ENCODE measurements around the gene SUN3. TPM values are rescaled to one million over a fixed set of nuclear protein-coding genes. Genes with fewer than 3 reads are reported as not detected.

Gene SUN3
- total RNA-seq, 1 experiment from 2014 or later, result not detected

DNA sequence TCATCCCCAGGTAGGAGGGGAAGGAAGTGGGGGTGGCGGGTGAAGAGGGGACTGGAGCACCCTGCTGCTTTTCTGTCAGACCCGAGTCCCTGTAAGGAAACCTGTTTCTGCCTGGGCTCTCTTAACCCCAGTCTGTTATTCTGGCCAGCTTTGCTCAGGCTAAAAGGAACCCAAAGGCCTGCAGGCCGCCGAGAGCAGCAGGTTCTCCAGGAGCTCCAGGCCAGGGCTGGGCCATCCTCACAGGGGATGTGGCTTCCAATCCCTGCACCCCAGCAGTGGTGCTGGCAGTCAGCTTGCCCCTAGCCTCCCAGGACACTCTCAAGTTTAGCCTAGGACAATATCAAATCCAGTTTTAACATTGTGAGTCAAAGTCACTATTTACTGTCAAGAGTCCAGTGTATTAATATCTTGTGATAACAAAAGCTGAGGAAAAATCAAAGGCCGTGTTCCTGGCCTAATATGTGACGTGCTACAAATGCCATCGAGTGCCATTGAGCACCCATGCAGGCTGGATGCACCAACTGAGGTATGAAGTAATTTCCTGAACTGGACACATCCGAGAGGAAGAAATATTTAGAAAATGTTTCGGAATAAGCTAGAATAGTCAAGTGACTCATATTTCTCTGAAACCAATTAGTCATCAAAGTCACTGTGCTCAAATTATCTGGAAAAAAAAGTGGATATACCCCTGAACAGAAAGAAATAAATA lies 87.6 kb downstream of the SUN3 start:
- WGBS (ENCODE audit: extremely low coverage, insufficient read length, low lambda C conversion rate), result no CpG with 5 or more reads among the region's 9 CpGs
- no peak overlapping the region for H2BK12ac ChIP-seq (ENCODE audit: insufficient read length, low read depth, low read length)
- no peaks in the 10 kb centered on the region for H3K9me3 ChIP-seq (ENCODE audit: control insufficient read depth, low read depth, low read length)
- Mint-ChIP-seq H3K4me3 (no peak overlapping the region), H3K4me1 (peaks cover 38 to 52% of the 10 kb centered on the region in 2 experiments), H3K27me3 (ENCODE audit: low read depth) (no peaks in the 10 kb centered on the region; the same call in 1 of the 2 replicates), H3K36me3 (ENCODE audit: insufficient read depth in 1 of 3, low read depth in 3 of 3) (no peaks in the 10 kb centered on the region), H3K9me3 (no peaks in the 10 kb centered on the region), H3K27ac (no peak overlapping the region)
- TF ChIP-seq, protein P1, sequence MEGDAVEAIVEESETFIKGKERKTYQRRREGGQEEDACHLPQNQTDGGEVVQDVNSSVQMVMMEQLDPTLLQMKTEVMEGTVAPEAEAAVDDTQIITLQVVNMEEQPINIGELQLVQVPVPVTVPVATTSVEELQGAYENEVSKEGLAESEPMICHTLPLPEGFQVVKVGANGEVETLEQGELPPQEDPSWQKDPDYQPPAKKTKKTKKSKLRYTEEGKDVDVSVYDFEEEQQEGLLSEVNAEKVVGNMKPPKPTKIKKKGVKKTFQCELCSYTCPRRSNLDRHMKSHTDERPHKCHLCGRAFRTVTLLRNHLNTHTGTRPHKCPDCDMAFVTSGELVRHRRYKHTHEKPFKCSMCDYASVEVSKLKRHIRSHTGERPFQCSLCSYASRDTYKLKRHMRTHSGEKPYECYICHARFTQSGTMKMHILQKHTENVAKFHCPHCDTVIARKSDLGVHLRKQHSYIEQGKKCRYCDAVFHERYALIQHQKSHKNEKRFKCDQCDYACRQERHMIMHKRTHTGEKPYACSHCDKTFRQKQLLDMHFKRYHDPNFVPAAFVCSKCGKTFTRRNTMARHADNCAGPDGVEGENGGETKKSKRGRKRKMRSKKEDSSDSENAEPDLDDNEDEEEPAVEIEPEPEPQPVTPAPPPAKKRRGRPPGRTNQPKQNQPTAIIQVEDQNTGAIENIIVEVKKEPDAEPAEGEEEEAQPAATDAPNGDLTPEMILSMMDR (conservative IDR thresholded peaks at IDR 0.05), result no peak
- no peak overlapping the region for H2AK5ac ChIP-seq (ENCODE audit: insufficient read length, low read length)
- no peak overlapping the region for H3K14ac ChIP-seq (ENCODE audit: insufficient read depth, low read length)
- no peak overlapping the region for H3K56ac ChIP-seq (ENCODE audit: insufficient read length, low read depth, low read length)
- H3K79me1 ChIP-seq (ENCODE audit: insufficient read depth, low read depth, low read length, poor library complexity, severe bottlenecking), result no peaks in the 10 kb centered on the region
- H2BK120ac ChIP-seq (ENCODE audit: low read depth, low read length, poor library complexity, severe bottlenecking), result no peak overlapping the region
- no peak overlapping the region for H2AFZ ChIP-seq (ENCODE audit: low read length)
- no peak for DNase-seq
- peaks cover 8% of the 10 kb centered on the region; the same call in 1 of the 2 replicates for H3K4me1 ChIP-seq (ENCODE audit: insufficient read depth, low read length)
- no peaks in the 10 kb centered on the region for H3K79me2 ChIP-seq (ENCODE audit: insufficient read depth, low read length)
- no peak overlapping the region for H4K8ac ChIP-seq (replicated peaks; ENCODE audit: insufficient read length, low read depth, low read length)
- H2BK15ac ChIP-seq (ENCODE audit: low read depth, low read length), result no peak overlapping the region
- no peak overlapping the region for H4K91ac ChIP-seq (ENCODE audit: insufficient read length, low read depth, low read length)
- H3K23ac ChIP-seq (ENCODE audit: insufficient read length, low read depth, low read length), result no peak overlapping the region
- H3K23me2 ChIP-seq (ENCODE audit: insufficient read length, low read depth, low read length, poor library complexity, severe bottlenecking), result no peaks in the 10 kb centered on the region
- H2BK5ac ChIP-seq (ENCODE audit: insufficient read length, low read length), result no peak overlapping the region
- no peaks in the 10 kb centered on the region for H3K27me3 ChIP-seq (ENCODE audit: insufficient read depth, low read length)
- H3K18ac ChIP-seq (ENCODE audit: insufficient read length, low read depth, low read length), result no peak overlapping the region
- no peaks in the 10 kb centered on the region for H4K20me1 ChIP-seq (ENCODE audit: control insufficient read depth, insufficient read depth, insufficient read length)
- H3K27ac ChIP-seq (ENCODE audit: insufficient read length, low read depth, low read length), result no peak overlapping the region
- H2BK20ac ChIP-seq (ENCODE audit: low read depth, low read length, poor library complexity, severe bottlenecking), result no peak overlapping the region
- H3K9ac ChIP-seq (ENCODE audit: extremely low read depth, insufficient read length, low read length), result no peak overlapping the region
- H3T11ph ChIP-seq (ENCODE audit: low read length), result no peak overlapping the region
- H3K4me2 ChIP-seq (ENCODE audit: insufficient read depth, insufficient read length, low read length), result no peak overlapping the region
- no peak overlapping the region for H3K4ac ChIP-seq (ENCODE audit: low read depth, low read length)
- no peak overlapping the region for H4K5ac ChIP-seq (ENCODE audit: insufficient read length, low read depth, low read length)
